B cell (primary cell): ENCODE results near the gene C14orf119. TPM values are rescaled to one million over a fixed set of nuclear protein-coding genes. Genes with fewer than 3 reads are reported as not detected.

Experiments
- ATAC-seq: fragments of 200-7000 bp; cut with Tn5 transposase; one replicate; pipeline ENCODE4 v1.10.0; 2021; ENCODE audit warnings: low read depth, mild to moderate bottlenecking, moderate number of reproducible peaks, moderate library complexity
- CTCF ChIA-PET: fragments of 350-600 bp; sonication (Branson Sonifier 250); formaldehyde crosslinking; loops from one replicate; lab custom pipeline; 2021; ENCODE audit warnings: antibody characterized with exemption, inconsistent platforms; lab: Charles Lee
- POLR2A ChIA-PET: fragments of 350-600 bp; sonication (Branson Sonifier 250); formaldehyde crosslinking; loops from one replicate; lab custom pipeline; 2021; ENCODE audit warnings: antibody characterized with exemption; lab: Charles Lee
- DNase-seq: peaks from one replicate; pipeline ENCODE4 v3.0.0; 2013
- H2AFZ ChIP-seq: 2 replicates; pipeline ENCODE4 v1.6.1; 2012; ENCODE audit warnings: mild to moderate bottlenecking, low read depth, low read length; ENCODE audit not compliant: insufficient read depth, poor library complexity, severe bottlenecking
- H3K27ac ChIP-seq, 2 donors: 1 replicate in 1 of 2; 2 replicates in 1 of 2; pipeline ENCODE4 v1.5.1; 2012 to 2013; ENCODE audit warnings: low read length in 2 of 2, mild to moderate bottlenecking in 2 of 2, moderate library complexity in 1 of 2
- H3K27me3 ChIP-seq, 4 experiments: fragments of 200-600 bp in 1 of 4; sonication (generic) in 1 of 4; replicated peaks in 1 of 4; 1 replicate in 2 of 4; 2 replicates in 2 of 4; pipeline versions ENCODE4 v1.6.1 to v1.7.0; 2013 to 2016; ENCODE audit warnings: low read length in 3 of 4, mild to moderate bottlenecking in 2 of 4, mixed read lengths in 1 of 4, moderate library complexity in 1 of 4; ENCODE audit not compliant: insufficient read depth in 4 of 4, control insufficient read depth in 3 of 4; ENCODE audit errors: control extremely low read depth in 1 of 4
- H3K36me3 ChIP-seq, 2 experiments: replicated peaks in 1 of 2; 1 replicate in 1 of 2; 2 replicates in 1 of 2; pipeline versions ENCODE4 v1.6.1 to v1.7.1; 2013; ENCODE audit warnings: low read length in 1 of 2; ENCODE audit not compliant: insufficient read depth in 2 of 2, control insufficient read depth in 1 of 2; ENCODE audit errors: control extremely low read depth in 1 of 2, extremely low read depth in 1 of 2
- H3K4me1 ChIP-seq, 2 donors: fragments of 200-600 bp in 1 of 2; sonication (generic) in 1 of 2; 1 replicate in 1 of 2; 2 replicates in 1 of 2; pipeline versions ENCODE4 v1.5.1 to v1.6.1; 2013 to 2017; ENCODE audit warnings: low read length in 2 of 2; ENCODE audit not compliant: control insufficient read depth in 2 of 2, insufficient read depth in 2 of 2
- H3K4me2 ChIP-seq: replicated peaks from 2 replicates; pipeline ENCODE3; 2012; ENCODE audit warnings: mild to moderate bottlenecking, low read depth, low read length; ENCODE audit not compliant: poor library complexity, severe bottlenecking
- H3K4me3 ChIP-seq, 5 experiments: fragments of 200-600 bp in 1 of 5; sonication (generic) in 1 of 5; 1 replicate in 3 of 5; 2 replicates in 2 of 5; pipeline versions ENCODE4 v1.5.1 to v1.7.0; 2011 to 2016; ENCODE audit warnings: low read length in 4 of 5, mild to moderate bottlenecking in 4 of 5, low read depth in 2 of 5, control low read depth in 1 of 5, moderate library complexity in 1 of 5; ENCODE audit not compliant: insufficient read depth in 1 of 5; ENCODE audit errors: control extremely low read depth in 1 of 5, extremely low read depth in 1 of 5
- H3K79me2 ChIP-seq: fragments of 200-600 bp; sonication (generic); one replicate; pipeline ENCODE4 v1.6.0; 2016; ENCODE audit warnings: low read length; ENCODE audit not compliant: control insufficient read depth, insufficient read depth
- H3K9ac ChIP-seq: fragments of 200-600 bp; sonication (generic); 2 replicates; pipeline ENCODE4 v1.6.1; 2017; ENCODE audit warnings: mild to moderate bottlenecking, low read length, moderate library complexity
- H3K9me3 ChIP-seq, 3 donors: one replicate each; pipeline versions ENCODE4 v1.6.1 to v1.7.1; 2013; ENCODE audit warnings: low read length in 2 of 3; ENCODE audit not compliant: control insufficient read depth in 2 of 3, insufficient read depth in 1 of 3; ENCODE audit errors: control extremely low read depth in 1 of 3
- H4K20me1 ChIP-seq: 2 replicates; pipeline ENCODE4 v1.6.0; 2012; ENCODE audit warnings: mild to moderate bottlenecking, low read length; ENCODE audit not compliant: insufficient read depth, control insufficient read depth, poor library complexity, severe bottlenecking
- H3K27ac Mint-ChIP-seq: one replicate; pipeline ENCODE4 v1.8.0; 2021; ENCODE audit warnings: mixed read lengths
- H3K27me3 Mint-ChIP-seq: one replicate; pipeline ENCODE4 v1.8.0; 2021; ENCODE audit warnings: mixed read lengths
- H3K4me1 Mint-ChIP-seq: one replicate; pipeline ENCODE4 v1.8.0; 2021; ENCODE audit warnings: mixed read lengths
- H3K4me3 Mint-ChIP-seq: one replicate; pipeline ENCODE4 v1.8.0; 2021; ENCODE audit warnings: mixed read lengths
- H3K9me3 Mint-ChIP-seq: one replicate; pipeline ENCODE4 v1.8.0; 2022; ENCODE audit warnings: mixed read lengths; ENCODE audit not compliant: insufficient read depth
- EZH2 ChIP-seq: IDR thresholded peaks from 2 replicates; pipeline ENCODE4 v1.6.1; 2012; ENCODE audit warnings: borderline replicate concordance, low read depth, mild to moderate bottlenecking, moderate library complexity, low read length; ENCODE audit not compliant: insufficient read depth, poor library complexity, severe bottlenecking
- WGBS: methylation state at CpG from one replicate; pipeline ENCODE4 v1.1.5; 2013; ENCODE audit warnings: missing lambda C conversion rate; ENCODE audit not compliant: insufficient coverage; 5-methylcytosine and 5-hydroxymethylcytosine counted together
- intact Hi-C: fragments of 100-400 bp; cut with micrococcal nuclease; formaldehyde crosslinking; loops from one replicate; pipeline ENCODE4 v1.10.0; 2022
- polyA plus RNA-seq: library from polyadenylated mRNA; depleted of rRNA; stranded (reverse); fragments of >200 nt; gene quantifications from 2 replicates; pipeline ENCODE4 v1.2.3, GENCODE V29; 2012
- total RNA-seq, 2 donors: library from RNA; stranded (reverse); fragments of 120-200 nt in 1 of 2; gene quantifications; 1 replicate in 1 of 2; 2 replicates in 1 of 2; pipeline versions ENCODE4 v1.2.3 to v1.2.4, GENCODE V29; 2013 to 2022
- TF ChIP-seq, protein P1 (sequence below): fragments of 200-600 bp; IDR thresholded peaks from one replicate; pipeline ENCODE4 v1.8.0; 2022; ENCODE audit warnings: antibody characterized with exemption, mild to moderate bottlenecking

The C14orf119 gene
- total and polyA plus RNA-seq, 2 donors (not counting 1 experiment from before 2014, with no cell fraction given) = 12.2 to 30.6 TPM

DNA sequence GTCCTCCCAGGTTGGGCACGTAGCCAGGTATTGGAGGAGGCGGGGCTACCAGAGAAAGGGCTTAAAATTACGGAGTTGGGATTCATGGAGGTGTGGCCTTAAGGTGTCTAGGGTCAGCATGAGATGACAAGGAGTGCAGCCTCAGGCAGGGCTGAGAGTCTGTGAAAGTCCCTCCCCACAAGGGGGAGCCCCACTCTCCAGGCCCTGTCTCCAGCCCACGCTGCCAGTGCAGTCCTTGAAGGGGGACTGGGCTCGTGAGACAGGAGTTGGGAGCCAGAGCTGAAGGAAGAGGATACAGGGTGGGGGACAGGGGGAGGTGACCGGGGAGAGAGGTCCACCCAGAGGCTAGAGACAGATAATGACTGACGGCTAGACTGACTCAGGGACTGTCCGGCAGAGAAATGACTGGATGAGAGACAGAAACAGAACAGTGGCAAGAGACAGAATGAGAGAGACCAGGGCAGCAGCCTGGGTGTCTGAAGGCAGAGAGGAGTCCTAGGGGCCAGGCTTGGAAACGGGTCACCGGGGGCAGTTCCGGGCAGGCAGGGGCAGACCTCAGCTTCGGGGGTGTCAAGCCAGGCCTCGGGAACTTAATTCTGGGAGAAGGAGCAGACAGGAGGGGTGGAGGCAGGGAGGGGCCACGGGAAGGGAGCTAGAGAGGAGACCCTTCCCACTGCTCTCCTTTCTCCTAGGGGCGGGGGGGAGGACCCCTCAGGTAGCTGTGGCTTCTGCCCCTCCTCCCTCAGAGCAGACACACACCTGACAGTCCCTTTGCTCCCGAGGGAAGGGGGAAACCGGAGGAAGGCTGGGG lies 39.0 kb upstream of the C14orf119 start:
- H3K9ac ChIP-seq = peak overlapping the region; percentile 57

More for the DNA sequence above, 39.0 kb upstream of the C14orf119 start:
- Histone ChIP-seq H3K79me2 (no peaks in the 10 kb centered on the region), H3K4me1 (peaks cover 10 to 21% of the 10 kb centered on the region in 2 donors), H3K27me3 (peaks cover 0 to 6% (median 0%) of the 10 kb centered on the region in 4 experiments), H3K4me3 (peak overlapping the region in 3 of 5 experiments; percentile 5 to 91 (median 19)), H3K4me2 (peak overlapping the region; percentile 100), H4K20me1 (peaks cover 5% of the 10 kb centered on the region), H3K36me3 (peaks cover 0 to 27% of the 10 kb centered on the region in 2 experiments), H3K9me3 (no peaks in the 10 kb centered on the region), H3K27ac (no peak overlapping the region), H2AFZ (peak overlapping the region; percentile 63)
- Mint-ChIP-seq H3K4me3 (peak overlapping the region; percentile 89), H3K9me3 (no peaks in the 10 kb centered on the region), H3K27ac (peak overlapping the region; percentile 73), H3K27me3 (no peaks in the 10 kb centered on the region), H3K4me1 (peaks cover 18% of the 10 kb centered on the region)
- intact Hi-C loops = loop anchor here (1.0 to 10.0 kb wide), 7 partner anchors 13 to 752 kb away; no protein-coding TSS in a partner anchor
- ChIA-PET CTCF (interaction anchor here (0.7 to 19.1 kb wide), 9 partner anchors 12 to 486 kb away, joined by 3 to 1134 read pairs (median 4); partner anchors contain the start of genes ACIN1 and AJUBA), POLR2A (interaction anchor here (0.6 to 1.0 kb wide), 3 partner anchors 68 to 74 kb away, joined by 3 to 11 read pairs (median 4); partner anchors contain the start of gene AJUBA)
- ATAC-seq = peak; percentile 72
- 8% methylated on average over 14 of the region's 17 CpGs for WGBS
- peak; percentile 83 for DNase-seq
- TF ChIP-seq EZH2 = no peak
- TF ChIP-seq, protein P1, sequence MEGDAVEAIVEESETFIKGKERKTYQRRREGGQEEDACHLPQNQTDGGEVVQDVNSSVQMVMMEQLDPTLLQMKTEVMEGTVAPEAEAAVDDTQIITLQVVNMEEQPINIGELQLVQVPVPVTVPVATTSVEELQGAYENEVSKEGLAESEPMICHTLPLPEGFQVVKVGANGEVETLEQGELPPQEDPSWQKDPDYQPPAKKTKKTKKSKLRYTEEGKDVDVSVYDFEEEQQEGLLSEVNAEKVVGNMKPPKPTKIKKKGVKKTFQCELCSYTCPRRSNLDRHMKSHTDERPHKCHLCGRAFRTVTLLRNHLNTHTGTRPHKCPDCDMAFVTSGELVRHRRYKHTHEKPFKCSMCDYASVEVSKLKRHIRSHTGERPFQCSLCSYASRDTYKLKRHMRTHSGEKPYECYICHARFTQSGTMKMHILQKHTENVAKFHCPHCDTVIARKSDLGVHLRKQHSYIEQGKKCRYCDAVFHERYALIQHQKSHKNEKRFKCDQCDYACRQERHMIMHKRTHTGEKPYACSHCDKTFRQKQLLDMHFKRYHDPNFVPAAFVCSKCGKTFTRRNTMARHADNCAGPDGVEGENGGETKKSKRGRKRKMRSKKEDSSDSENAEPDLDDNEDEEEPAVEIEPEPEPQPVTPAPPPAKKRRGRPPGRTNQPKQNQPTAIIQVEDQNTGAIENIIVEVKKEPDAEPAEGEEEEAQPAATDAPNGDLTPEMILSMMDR = peak; percentile 79
